T-helper 1 cell treated with Interleukin-12 subunit alpha and Interleukin-12 subunit beta and Interleukin-4 antibody, amounts not matched to agents 30 μg/mL and 1 μg/mL, for 36 hours (primary cell): ENCODE data around the gene LIN28A.
"Not testable (repeated sequence)": the region's sequence is repeated elsewhere in the genome, so short reads cannot be mapped to it uniquely, and the experiment has no call there.

ENCODE experiments used
- H3K27ac Mint-ChIP-seq: one replicate; pipeline ENCODE4 v1.8.0; 2021; ENCODE audit warnings: mild to moderate bottlenecking, mixed read lengths
- H3K27me3 Mint-ChIP-seq: one replicate; pipeline ENCODE4 v1.8.0; 2021; ENCODE audit warnings: low read depth, mixed read lengths
- H3K36me3 Mint-ChIP-seq: one replicate; pipeline ENCODE4 v1.8.0; 2021; ENCODE audit warnings: low read depth, mixed read lengths
- H3K4me1 Mint-ChIP-seq: one replicate; pipeline ENCODE4 v1.8.0; 2021; ENCODE audit warnings: low read depth, mixed read lengths
- H3K4me3 Mint-ChIP-seq: one replicate; pipeline ENCODE4 v1.8.0; 2021; ENCODE audit warnings: mild to moderate bottlenecking, moderate library complexity, mixed read lengths
- H3K9me3 Mint-ChIP-seq: one replicate; pipeline ENCODE4 v1.8.0; 2021; ENCODE audit warnings: mixed read lengths

LIN28A gene

GRCh38 chr1:26410706-26411623, at the start of gene LIN28A:
TSS of gene LIN28A (plus strand) at chr1:26410817. CDS start at chr1:26410892, 75 bp downstream.
- Mint-ChIP-seq H3K4me1 (peaks cover 16% of the 10 kb centered on the region), H3K9me3 (no peaks in the 10 kb centered on the region), H3K27ac (no peak within 1 kb of the TSS), H3K36me3 (no peaks in the 10 kb centered on the region), H3K27me3 (peaks cover 78% of the 10 kb centered on the region), H3K4me3 (no peak within 1 kb of the TSS)

GRCh38 chr1:26361605-26362122, 49.0 kb upstream of the LIN28A start:
- Mint-ChIP-seq H3K36me3 (no peaks in the 10 kb centered on the region), H3K9me3 (no peaks in the 10 kb centered on the region), H3K4me3 (no peak overlapping the region), H3K27me3 (peaks cover 50% of the 10 kb centered on the region), H3K4me1 (peaks cover 48% of the 10 kb centered on the region), H3K27ac (no peak overlapping the region)

GRCh38 chr1:26362331-26362730, 48.3 kb upstream of the LIN28A start:
- Mint-ChIP-seq H3K27me3 (peaks cover 50% of the 10 kb centered on the region), H3K9me3 (no peaks in the 10 kb centered on the region), H3K27ac (no peak overlapping the region), H3K4me1 (peaks cover 46% of the 10 kb centered on the region), H3K36me3 (no peaks in the 10 kb centered on the region), H3K4me3 (no peak overlapping the region)

- no peak overlapping the region for H3K4me3 Mint-ChIP-seq
- H3K36me3 Mint-ChIP-seq, result no peaks in the 10 kb centered on the region
- no peak overlapping the region for H3K27ac Mint-ChIP-seq
- H3K4me1 Mint-ChIP-seq, result peaks cover 37% of the 10 kb centered on the region
- peaks cover 47% of the 10 kb centered on the region for H3K27me3 Mint-ChIP-seq
- no peaks in the 10 kb centered on the region for H3K9me3 Mint-ChIP-seq
Observed at GRCh38 chr1:26363549-26364448, 46.8 kb upstream of the LIN28A start.

GRCh38 chr1:26364956-26365355, 45.7 kb upstream of the LIN28A start:
- Mint-ChIP-seq H3K36me3 (no peaks in the 10 kb centered on the region), H3K4me1 (peaks cover 29% of the 10 kb centered on the region), H3K9me3 (no peaks in the 10 kb centered on the region), H3K27me3 (peaks cover 35% of the 10 kb centered on the region), H3K4me3 (no peak overlapping the region), H3K27ac (no peak overlapping the region)

- H3K27ac Mint-ChIP-seq, result no peak overlapping the region
- H3K4me3 Mint-ChIP-seq, result no peak overlapping the region
- H3K27me3 Mint-ChIP-seq, result peaks cover 17% of the 10 kb centered on the region
- H3K36me3 Mint-ChIP-seq, result peaks cover 8% of the 10 kb centered on the region
- H3K4me1 Mint-ChIP-seq, result peaks cover 32% of the 10 kb centered on the region
- H3K9me3 Mint-ChIP-seq, result peaks cover 9% of the 10 kb centered on the region
Observed at GRCh38 chr1:26367441-26367840, 43.2 kb upstream of the LIN28A start.

- H3K4me3 Mint-ChIP-seq, result no peak overlapping the region
- H3K27me3 Mint-ChIP-seq, result peaks cover 17% of the 10 kb centered on the region
- peaks cover 9% of the 10 kb centered on the region for H3K9me3 Mint-ChIP-seq
- H3K36me3 Mint-ChIP-seq, result peaks cover 11% of the 10 kb centered on the region
- H3K27ac Mint-ChIP-seq, result no peak overlapping the region
- H3K4me1 Mint-ChIP-seq, result peaks cover 37% of the 10 kb centered on the region
Observed at GRCh38 chr1:26368006-26368405, 42.6 kb upstream of the LIN28A start.

- H3K4me1 Mint-ChIP-seq, result peaks cover 38% of the 10 kb centered on the region
- H3K9me3 Mint-ChIP-seq, result peaks cover 9% of the 10 kb centered on the region
- no peak overlapping the region for H3K27ac Mint-ChIP-seq
- H3K27me3 Mint-ChIP-seq, result peaks cover 17% of the 10 kb centered on the region
- peaks cover 11% of the 10 kb centered on the region for H3K36me3 Mint-ChIP-seq
- no peak overlapping the region for H3K4me3 Mint-ChIP-seq
Observed at GRCh38 chr1:26368486-26368885, 42.1 kb upstream of the LIN28A start.

- H3K36me3 Mint-ChIP-seq, result peaks cover 11% of the 10 kb centered on the region
- H3K4me1 Mint-ChIP-seq, result peaks cover 47% of the 10 kb centered on the region
- H3K4me3 Mint-ChIP-seq, result no peak overlapping the region
- peak overlapping the region; percentile 71 for H3K27ac Mint-ChIP-seq
- H3K27me3 Mint-ChIP-seq, result no peaks in the 10 kb centered on the region
- H3K9me3 Mint-ChIP-seq, result peaks cover 9% of the 10 kb centered on the region
Observed at GRCh38 chr1:26370591-26371382, 39.8 kb upstream of the LIN28A start.

GRCh38 chr1:26372039-26372438, 38.6 kb upstream of the LIN28A start:
- H3K4me1 Mint-ChIP-seq, result peaks cover 58% of the 10 kb centered on the region
- no peaks in the 10 kb centered on the region for H3K27me3 Mint-ChIP-seq
- H3K9me3 Mint-ChIP-seq, result peaks cover 17% of the 10 kb centered on the region
- peak overlapping the region; percentile 88 for H3K27ac Mint-ChIP-seq
- peaks cover 16% of the 10 kb centered on the region for H3K36me3 Mint-ChIP-seq
- no peak overlapping the region for H3K4me3 Mint-ChIP-seq

GRCh38 chr1:26372611-26373010, 38.0 kb upstream of the LIN28A start, which contains the start of gene ZNF683:
TSS of gene ZNF683 (minus strand) at chr1:26372750. CDS start at chr1:26368571, 4,179 bp downstream.
- H3K4me1 Mint-ChIP-seq, result peaks cover 63% of the 10 kb centered on the region
- peaks cover 17% of the 10 kb centered on the region for H3K9me3 Mint-ChIP-seq
- H3K27me3 Mint-ChIP-seq, result not testable (repeated sequence)
- peaks cover 16% of the 10 kb centered on the region for H3K36me3 Mint-ChIP-seq
- H3K4me3 Mint-ChIP-seq, result peak within 1 kb of the TSS; percentile 62
- peak within 1 kb of the TSS; percentile 88 for H3K27ac Mint-ChIP-seq

- Mint-ChIP-seq H3K4me3 (peak overlapping the region; percentile 27), H3K4me1 (peaks cover 70% of the 10 kb centered on the region), H3K36me3 (peaks cover 16% of the 10 kb centered on the region), H3K27me3 (no peaks in the 10 kb centered on the region), H3K9me3 (peaks cover 17% of the 10 kb centered on the region), H3K27ac (peak overlapping the region; percentile 88)
Observed at GRCh38 chr1:26373281-26373680, 37.3 kb upstream of the LIN28A start.

GRCh38 chr1:26373789-26374188, 36.8 kb upstream of the LIN28A start:
- Mint-ChIP-seq H3K27me3 (no peaks in the 10 kb centered on the region), H3K4me1 (peaks cover 74% of the 10 kb centered on the region), H3K4me3 (peak overlapping the region; percentile 62), H3K27ac (peak overlapping the region; percentile 88), H3K9me3 (peaks cover 17% of the 10 kb centered on the region), H3K36me3 (peaks cover 16% of the 10 kb centered on the region)

- peak overlapping the region; percentile 62 for H3K4me3 Mint-ChIP-seq
Observed at GRCh38 chr1:26374361-26374760, 36.3 kb upstream of the LIN28A start.

More at GRCh38 chr1:26374361-26374760, 36.3 kb upstream of the LIN28A start:
- Mint-ChIP-seq H3K9me3 (peaks cover 17% of the 10 kb centered on the region), H3K36me3 (peaks cover 16% of the 10 kb centered on the region), H3K4me1 (peaks cover 78% of the 10 kb centered on the region), H3K27ac (peak overlapping the region; percentile 88)
- H3K27me3 Mint-ChIP-seq, result not testable (repeated sequence)
